ENCODE results near the gene CST6. TPM values are rescaled to one million over a fixed set of nuclear protein-coding genes. Genes with fewer than 3 reads are reported as not detected.

The CST6 gene
- total RNA-seq, 1 donor from 2014 or later, result 53.4 TPM

DNA sequence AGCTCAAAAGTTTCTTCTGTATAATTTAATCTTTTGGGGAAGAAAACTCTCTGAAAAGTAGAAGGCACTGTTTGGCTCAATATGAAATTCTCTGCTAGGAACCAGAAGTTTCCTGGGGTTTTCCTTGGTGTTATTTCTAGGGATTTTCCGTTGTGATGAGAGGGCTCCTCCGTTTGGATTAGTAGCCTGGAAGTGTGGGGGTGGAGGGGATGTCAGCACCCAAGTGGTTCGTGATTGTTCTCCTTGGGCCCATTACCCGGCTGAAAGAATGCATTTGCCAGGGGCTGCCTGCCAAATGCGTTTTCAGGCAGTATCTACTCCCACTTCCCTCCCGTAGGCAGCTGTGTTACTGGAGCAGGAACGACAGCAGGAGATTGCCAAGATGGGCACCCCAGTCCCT is 44.7 kb downstream of the CST6 start:
- TF ChIP-seq CTCF (conservative IDR thresholded peaks at IDR 0.05; ENCODE audit: low read depth, low read length), result no peak
- no peak overlapping the region for H3K4me3 ChIP-seq (ENCODE audit: low read depth, low read length)
- no peak for DNase-seq (ENCODE audit: low read depth)

DNA sequence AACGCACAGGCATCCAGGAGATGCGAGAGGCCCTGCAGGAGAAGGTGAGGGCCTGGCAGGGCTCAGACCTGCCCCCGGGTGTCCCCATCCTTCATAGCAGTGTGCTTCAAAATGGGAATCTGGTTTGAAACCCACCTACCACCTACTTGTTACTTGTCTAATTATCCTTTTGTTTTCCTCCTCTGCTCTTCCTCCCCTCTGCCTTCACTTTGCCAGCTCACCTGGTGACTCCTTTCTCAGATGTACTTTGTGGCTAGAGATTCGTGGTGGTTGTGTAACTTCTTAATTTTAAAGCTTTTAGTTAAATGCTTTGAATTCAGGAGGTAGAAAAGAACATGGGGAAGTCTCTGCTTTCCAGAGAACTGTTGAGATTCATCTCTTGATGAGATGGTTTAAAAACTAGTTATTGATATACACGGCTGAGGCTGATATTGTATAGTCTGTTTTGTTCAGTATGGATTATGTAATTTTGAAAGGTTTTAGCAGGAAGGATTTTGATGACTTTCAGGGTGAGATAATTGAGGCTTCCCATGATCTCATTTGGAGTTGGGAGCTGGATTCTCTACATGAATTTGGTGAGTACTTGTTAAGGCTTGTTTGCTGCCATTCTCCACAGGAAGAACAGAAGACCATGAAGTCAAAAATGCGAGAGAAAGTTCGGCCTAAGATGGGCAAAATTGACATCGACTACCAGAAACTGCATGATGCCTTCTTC is 48.3 kb downstream of the CST6 start:
- H3K4me3 ChIP-seq (ENCODE audit: low read depth, low read length), result no peak overlapping the region
- no peak for DNase-seq (ENCODE audit: low read depth)
- no peak for TF ChIP-seq CTCF (conservative IDR thresholded peaks at IDR 0.05; ENCODE audit: low read depth, low read length)

DNA sequence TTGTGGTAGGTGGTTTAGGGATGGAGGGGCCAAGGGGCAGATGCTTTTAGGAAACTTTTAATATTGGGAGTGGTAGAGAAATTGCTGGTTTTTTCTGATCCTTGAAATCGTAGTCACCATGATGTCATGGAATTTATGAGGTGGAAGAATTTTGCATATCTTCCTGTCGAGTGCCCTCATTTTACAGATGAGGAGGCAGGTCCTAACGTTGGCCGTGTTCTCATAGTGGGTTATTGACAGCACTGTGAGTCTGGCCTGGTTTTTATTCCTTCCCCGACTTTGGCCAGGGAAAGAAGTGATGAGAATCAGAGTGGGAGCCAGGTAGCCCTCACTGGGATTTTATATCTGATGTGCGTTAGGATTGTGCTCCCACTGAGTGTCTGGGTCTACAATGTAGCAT is 49.5 kb downstream of the CST6 start:
- no peak for TF ChIP-seq CTCF (conservative IDR thresholded peaks at IDR 0.05; ENCODE audit: low read depth, low read length)
- H3K4me3 ChIP-seq (ENCODE audit: low read depth, low read length), result no peak overlapping the region
- DNase-seq (ENCODE audit: low read depth), result no peak

GRCh38 chr11:66062408-66062807 is 50.6 kb downstream of the CST6 start:
- DNase-seq (ENCODE audit: low read depth), result no peak
- H3K4me3 ChIP-seq (ENCODE audit: low read depth, low read length), result no peak overlapping the region
- TF ChIP-seq CTCF (conservative IDR thresholded peaks at IDR 0.05; ENCODE audit: low read depth, low read length), result no peak

Other genes with a start within 250 kb of the CST6 start
- gene AP5B1, start 231.0 kb upstream of the CST6 start, total RNA-seq, result 14.0 and 17.9 TPM in 2 replicates
- 4.8 and 12.5 TPM in 2 replicates for gene OVOL1, start 224.9 kb upstream of the CST6 start, total RNA-seq
- gene SNX32, start 178.0 kb upstream of the CST6 start, total RNA-seq, result 2.1 TPM in 1 of 2 replicates, not detected in the other
- gene CFL1, start 153.8 kb upstream of the CST6 start, total RNA-seq, result 2,195 and 2,365 TPM in 2 replicates
- 57.2 and 71.8 TPM in 2 replicates for gene MUS81, start 151.6 kb upstream of the CST6 start, total RNA-seq
- gene EFEMP2, start 139.2 kb upstream of the CST6 start, total RNA-seq, result 45.1 and 94.7 TPM in 2 replicates
- gene CTSW, start 132.2 kb upstream of the CST6 start, total RNA-seq, result 0.51 and 1.2 TPM in 2 replicates
- 85.3 and 135 TPM in 2 replicates for gene FIBP, start 123.5 kb upstream of the CST6 start, total RNA-seq
- gene CCDC85B, start 121.3 kb upstream of the CST6 start, total RNA-seq, result 76.5 and 94.2 TPM in 2 replicates
- gene FOSL1, start 111.6 kb upstream of the CST6 start, total RNA-seq, result 143 and 172 TPM in 2 replicates
- 6.6 and 12.4 TPM in 2 replicates for gene C11orf68, start 92.9 kb upstream of the CST6 start, total RNA-seq
- gene DRAP1, start 92.6 kb upstream of the CST6 start, total RNA-seq, result 225 TPM in 2 replicates
- gene TSGA10IP, start 66.5 kb upstream of the CST6 start, total RNA-seq, result not detected in 2 replicates
- gene SART1, start 50.3 kb upstream of the CST6 start, total RNA-seq, result 28.8 and 30.2 TPM in 2 replicates
- 45.2 and 45.3 TPM in 2 replicates for gene EIF1AD, start 9.9 kb upstream of the CST6 start, total RNA-seq
- 144 and 192 TPM in 2 replicates for gene BANF1, start 9.5 kb upstream of the CST6 start, total RNA-seq
- 1.4 and 4.7 TPM in 2 replicates for gene CATSPER1, start 14.5 kb downstream of the CST6 start, total RNA-seq
- 2.1 and 2.3 TPM in 2 replicates for gene GAL3ST3, start 37.2 kb downstream of the CST6 start, total RNA-seq
- 204 and 229 TPM in 2 replicates for gene SF3B2, start 40.4 kb downstream of the CST6 start, total RNA-seq
- 17.5 and 24.9 TPM in 2 replicates for gene PACS1, start 58.3 kb downstream of the CST6 start, total RNA-seq
- 21.7 and 32.0 TPM in 2 replicates for gene KLC2, start 245.7 kb downstream of the CST6 start, total RNA-seq